NCI-H1092 (cell line): ENCODE measurements around the gene IARS1.

ENCODE experiments used
- DNase-seq: peaks from one replicate; lab custom pipeline; 2025; lab: John Stamatoyannopoulos, UW

Gene IARS1

DNA sequence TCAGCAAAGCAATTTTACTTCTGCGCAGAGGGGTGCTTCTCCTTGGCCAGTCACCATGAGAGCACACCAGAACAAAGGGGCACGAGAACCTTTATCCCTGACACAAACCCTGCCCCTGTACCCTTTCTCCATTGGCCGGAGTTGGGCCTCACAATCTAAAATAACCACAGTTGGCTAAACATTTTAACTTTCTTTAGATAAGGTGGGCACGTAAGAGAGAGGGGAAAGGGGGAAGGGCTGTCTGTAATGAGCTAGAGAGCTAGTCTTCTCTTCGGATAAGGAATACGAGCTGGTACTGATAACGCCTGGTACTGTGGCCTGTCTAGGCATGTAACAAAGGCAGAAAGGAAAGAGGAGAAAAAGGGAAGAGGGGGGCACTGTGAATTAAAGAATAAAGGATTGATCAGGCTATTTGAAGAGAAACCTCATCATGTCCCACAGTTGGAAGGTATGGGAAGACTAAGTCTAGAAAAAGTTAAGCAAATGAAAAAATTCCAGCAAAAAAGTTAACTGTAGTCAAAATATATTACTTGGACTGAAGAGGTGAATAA is 1.8 kb upstream of the IARS1 start:
- no peak for DNase-seq

DNA sequence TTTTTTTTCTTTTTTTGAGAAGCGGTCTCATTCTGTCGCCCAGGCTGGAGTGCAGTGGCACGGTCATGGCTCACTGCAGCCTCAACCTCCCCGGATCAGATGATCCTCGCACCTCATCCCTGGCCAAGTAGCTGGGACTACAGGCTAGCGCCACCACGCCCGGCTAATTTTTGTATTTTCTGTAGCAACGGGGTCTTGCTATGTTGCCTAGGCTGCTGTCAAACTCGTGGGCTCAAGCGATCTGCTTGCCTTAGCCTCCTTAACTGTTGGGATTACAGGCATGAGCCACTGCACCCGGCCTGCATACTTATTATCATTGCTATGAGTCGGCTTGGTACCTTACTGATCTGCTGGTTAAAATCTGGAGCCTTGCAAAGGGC is 790 bp upstream of the IARS1 start:
- no peak for DNase-seq

DNA sequence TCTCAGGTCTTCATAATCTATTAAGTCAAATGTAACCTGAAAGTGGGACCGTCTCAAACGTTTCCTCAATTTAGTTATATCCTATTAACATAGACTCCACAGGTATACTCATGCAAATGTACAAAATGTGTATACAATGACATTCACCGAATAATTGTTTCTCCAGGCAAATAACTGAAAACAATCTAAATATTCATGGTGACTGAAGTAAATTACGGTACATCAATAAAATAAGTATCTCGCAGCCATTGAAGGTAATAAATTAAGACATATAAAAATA is 482 bp downstream of the IARS1 start:
- no peak for DNase-seq

DNA sequence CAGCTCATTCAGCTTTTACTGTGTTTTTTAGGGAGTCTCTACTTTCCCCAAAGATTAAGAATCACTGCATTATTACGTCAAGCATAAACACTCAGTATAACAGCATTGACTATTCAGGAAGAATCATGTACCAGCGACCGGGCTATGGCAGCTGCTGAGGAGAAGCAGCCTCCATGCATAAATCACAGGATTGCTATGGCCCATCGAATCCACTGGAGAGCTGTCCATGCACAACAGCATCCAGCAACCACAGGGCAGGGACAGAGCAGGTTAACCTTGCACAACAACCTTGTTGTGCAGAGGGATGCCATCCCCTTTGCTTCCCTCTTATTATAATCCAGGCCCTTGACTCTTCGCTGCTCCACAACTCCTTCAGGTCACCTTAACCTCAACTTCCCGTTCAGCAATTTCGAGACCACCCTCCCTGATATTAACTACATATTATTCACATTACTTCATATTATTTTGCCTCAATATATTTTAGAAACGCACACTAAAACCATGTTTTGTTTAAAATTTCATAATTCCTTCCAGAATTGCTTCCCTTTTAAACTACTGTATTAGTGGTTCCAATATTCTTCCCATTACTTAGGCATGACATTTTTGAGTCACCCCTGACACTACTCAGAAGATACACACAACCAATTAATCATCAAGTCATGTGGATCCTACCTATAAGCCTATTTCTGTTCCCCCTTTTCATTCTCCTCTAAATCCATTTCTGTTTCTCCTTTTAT is 991 bp downstream of the IARS1 start:
- no peak for DNase-seq

DNA sequence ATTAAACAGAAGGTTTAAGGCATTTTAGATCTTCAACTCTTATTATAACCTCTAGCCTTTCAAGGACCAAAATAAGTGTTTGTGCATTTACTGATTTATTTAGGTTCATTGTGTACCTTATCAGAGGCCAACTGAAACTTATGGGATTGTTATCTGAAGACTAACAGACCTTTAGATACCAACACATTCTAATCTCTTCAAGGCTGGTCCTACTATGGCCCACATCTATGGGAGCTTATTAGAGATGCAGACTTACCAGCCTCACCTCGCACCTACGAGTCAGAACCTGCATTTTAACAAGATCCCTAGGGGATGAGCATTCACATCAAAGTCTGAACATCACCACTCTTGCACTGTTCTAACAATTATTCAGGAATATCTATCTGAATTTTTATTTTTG is 1.9 kb downstream of the IARS1 start:
- DNase-seq: no peak

DNA sequence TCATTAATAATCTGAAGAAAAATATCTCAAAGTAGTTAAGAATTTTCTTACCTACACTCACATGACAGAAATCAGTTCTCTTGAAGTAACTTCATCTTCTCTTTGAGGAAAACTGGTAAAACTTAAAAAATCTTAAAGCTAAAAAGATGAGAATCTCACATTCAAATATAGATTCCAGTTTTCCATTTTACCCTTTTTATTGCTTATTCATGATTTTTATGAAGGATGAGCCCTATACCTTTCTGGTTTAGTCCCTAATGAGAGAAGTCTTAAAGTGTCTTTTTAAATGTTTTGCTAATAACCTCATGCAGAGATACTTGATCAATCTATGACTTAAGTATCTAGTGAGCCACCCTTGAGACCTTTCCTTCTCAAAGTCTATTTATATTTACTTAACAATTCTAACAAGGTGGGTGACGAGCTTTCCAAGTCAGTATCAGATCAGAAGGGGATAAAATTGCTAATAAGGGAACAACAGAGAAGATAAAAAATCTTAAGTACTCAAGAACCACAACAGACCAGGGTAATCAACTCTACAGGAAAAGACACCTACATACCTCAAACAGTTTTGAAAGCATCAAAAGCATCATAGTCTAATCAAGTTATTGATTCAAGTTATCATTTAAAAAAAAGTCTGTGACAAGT is 2.6 kb downstream of the IARS1 start:
- DNase-seq: no peak

DNA sequence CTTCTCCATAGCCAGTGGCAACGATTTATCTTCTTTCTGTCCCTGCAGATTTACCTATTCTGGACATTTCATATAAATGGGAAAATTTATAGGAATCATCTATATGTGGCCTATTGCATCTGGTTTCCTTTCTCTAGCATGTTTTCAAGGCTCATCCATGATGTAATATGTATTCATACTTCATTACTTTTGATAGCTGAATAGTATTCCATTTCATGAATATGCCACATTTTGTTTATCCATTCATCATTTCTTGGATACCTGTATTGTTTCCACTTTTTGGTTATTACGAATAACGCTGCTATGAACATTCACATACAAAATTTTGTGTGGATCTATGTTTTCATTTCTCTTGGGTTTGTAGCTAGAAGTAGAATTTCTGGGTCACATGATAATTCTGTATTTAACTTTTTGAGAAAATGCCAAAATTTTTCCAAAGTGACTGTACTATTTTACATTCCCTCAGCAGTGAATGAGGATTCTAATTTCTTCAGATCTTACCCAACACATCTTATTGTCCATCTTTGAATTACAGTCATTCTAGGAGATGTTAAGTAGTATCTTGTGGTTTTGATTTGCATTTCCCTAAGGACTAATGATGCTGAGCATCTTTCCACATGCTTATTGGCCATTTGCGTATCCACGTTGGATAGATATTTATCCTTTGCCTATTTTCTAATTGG is 3.6 kb downstream of the IARS1 start:
- DNase-seq: no peak

DNA sequence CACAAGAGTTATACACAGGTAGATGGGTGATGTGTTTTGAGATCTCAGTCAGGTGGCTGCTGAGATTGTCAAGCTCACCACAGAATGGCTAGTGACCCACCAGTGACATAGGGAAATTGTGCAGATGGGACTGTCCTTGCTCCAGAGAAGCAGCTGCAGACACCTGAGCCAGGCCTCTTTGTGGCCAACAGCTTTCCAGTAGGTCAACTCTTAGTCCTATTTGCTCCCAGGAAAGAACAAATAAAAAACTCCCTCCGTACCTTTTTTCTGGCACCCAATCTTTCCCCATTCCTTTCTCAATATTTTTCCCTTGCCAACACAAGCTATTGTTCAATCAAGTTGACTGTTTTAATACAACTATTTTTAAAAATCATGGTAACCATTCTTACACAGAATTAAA is 14.2 kb downstream of the IARS1 start:
- no peak for DNase-seq

DNA sequence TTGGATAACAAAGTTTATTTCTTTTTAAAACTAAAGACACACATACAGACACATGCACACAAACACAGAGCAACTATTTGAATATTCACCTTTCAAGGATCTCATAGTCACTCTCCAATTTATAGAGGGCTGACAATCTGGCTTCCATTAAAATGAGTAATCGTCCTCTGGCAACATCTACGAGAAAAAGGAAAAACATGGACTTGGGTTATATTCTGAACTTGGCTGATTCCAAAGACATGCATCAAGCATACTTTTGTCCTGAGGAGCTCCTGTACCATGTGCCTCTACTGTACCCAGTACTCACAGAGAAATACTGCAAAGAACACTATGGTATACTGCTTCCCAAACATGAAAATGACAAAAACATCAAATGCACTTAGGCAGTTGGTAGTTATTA is 15.4 kb downstream of the IARS1 start:
- no peak for DNase-seq

DNA sequence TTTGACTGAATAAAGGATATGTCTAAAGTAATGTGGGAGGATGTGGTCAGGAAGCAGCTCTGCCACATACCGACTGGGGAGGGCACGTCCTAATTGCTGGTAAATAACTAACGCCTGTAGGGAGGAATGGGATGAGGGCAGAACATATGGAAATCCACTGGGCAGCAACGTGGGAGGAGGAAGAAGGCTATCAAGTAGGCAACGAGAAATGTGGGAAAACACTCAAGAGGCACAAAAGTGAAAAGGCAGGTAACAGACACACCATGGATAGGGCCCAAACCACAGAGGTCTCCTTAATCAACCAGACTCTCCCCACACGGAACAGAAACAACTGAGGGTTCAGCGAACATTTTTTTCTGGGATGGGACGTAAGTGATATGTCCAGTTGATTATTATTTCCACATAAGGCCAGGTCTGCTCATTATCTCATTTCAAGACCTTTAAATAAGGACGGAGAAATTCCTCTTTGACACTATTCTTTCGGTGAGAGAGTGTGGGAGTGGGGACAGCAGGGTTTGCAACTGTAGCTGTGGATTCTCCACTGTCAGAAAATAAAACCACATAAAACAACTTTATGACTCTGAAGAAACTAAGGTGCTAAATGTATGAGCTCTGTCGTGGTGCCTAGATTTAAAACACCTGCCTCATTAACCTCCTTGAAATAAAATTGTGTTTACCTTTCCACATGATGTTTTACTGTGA is 17.0 kb downstream of the IARS1 start:
- DNase-seq: no peak

DNA sequence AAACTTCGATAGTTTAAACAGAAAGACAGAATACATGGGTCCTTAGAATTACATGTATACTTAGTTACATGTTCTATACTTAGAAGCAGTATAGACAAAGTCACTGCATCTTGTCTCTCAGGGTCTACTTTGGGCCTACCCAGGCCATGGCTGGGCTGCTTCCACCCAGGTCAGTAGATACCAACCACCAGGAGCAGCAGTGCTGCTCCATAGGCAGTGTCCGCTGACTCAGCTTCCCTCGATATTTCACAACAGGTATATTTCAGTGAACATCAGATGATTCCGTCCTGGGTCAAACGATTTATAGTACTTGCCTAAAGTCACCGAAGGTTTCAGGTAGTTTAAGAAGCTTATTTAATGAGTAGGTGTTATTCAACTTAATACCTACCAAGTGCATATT is 18.0 kb downstream of the IARS1 start:
- DNase-seq: no peak

DNA sequence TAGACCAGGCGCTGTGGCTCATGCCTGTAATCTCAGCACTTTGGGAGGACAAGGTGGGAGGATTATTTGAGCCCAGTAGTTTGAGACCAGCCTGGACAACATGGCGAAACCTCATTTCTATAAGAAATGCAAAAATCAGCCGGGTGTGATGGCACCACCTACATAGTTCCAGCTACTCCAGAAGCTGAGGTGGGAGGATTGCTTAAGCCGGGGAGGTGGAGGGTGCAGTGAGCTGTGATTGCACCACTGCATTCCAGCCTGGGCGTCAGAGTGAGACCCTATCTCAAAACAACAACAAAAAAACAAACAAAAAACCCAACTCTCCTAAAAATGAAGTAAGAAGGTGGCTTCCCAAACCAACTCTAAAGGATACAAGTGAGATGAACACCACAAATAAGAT is 23.0 kb downstream of the IARS1 start:
- no peak for DNase-seq

DNA sequence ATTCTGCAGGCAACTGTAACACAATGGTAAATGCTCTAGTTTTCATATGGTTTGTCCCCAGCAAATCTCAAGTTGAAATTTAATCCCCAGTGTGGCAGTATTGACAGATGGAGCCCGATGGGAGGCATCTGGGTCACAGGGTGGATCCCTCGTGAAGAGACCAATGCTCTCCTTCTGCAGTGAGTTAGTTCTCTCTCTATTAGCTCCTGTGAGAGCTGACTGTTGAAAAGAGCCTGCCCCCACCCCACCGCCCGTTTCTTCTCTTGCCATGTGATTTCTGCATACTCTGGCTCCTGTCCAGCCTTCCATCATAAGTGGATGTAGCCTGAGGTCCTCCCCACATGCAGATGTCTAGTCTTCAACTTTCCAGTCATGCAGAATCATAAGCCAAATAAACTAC is 27.0 kb downstream of the IARS1 start:
- DNase-seq: no peak

DNA sequence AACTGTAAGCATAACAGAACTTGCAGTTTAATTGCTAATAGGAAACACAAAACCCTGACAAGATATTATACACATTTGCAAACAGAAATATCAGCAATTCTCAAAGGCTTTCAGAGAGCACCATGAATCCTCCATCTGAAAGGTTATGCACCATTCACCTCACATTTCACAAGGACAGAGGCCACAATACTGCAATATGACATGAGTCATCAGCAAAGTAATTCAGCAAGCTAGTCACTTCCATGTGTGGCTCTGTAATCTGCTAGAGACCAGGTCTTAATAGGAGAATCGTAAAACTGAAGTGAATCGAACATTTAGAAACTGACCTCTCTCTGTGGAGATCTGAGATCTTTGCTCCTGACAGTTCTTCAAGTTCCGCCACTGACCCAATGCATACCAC is 28.3 kb downstream of the IARS1 start:
- DNase-seq: no peak

DNA sequence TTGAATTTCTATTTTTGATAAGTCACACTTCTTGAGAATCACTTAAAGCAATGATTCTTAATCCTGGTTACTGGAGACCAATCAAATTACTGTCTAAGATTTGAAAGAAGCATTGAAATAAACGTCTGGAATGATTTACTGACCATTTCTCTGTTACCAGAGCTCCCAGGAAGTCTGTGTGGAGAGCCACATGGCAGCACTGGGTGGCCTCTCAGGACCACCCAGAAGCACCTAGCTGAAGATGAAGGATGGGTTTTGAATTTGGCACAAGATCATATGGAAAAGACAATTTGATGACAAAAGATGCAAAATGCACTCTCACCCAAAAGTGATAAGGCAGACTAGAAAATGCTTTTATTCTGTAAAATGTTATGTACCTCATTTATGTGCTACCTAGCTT is 30.4 kb downstream of the IARS1 start:
- DNase-seq: no peak

DNA sequence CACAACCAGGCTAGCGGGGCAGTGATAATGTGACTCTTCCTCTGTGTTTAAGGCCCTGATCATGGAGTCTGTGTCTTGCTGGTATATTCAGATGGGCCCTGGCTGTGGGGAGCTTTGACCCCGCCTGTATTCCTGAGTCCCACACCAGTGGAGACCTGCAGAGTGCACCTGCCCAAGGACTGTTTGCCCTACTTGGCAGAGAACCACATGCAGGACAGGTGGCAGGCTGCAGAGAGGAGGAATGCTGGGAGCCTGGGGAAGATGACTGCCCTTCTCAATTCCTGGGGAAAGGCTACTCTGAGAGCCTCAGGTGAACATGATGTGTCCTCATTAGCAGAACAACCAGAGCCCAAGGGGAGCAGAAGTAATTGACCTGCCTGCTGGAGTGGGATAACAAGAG is 36.2 kb downstream of the IARS1 start:
- DNase-seq: no peak

DNA sequence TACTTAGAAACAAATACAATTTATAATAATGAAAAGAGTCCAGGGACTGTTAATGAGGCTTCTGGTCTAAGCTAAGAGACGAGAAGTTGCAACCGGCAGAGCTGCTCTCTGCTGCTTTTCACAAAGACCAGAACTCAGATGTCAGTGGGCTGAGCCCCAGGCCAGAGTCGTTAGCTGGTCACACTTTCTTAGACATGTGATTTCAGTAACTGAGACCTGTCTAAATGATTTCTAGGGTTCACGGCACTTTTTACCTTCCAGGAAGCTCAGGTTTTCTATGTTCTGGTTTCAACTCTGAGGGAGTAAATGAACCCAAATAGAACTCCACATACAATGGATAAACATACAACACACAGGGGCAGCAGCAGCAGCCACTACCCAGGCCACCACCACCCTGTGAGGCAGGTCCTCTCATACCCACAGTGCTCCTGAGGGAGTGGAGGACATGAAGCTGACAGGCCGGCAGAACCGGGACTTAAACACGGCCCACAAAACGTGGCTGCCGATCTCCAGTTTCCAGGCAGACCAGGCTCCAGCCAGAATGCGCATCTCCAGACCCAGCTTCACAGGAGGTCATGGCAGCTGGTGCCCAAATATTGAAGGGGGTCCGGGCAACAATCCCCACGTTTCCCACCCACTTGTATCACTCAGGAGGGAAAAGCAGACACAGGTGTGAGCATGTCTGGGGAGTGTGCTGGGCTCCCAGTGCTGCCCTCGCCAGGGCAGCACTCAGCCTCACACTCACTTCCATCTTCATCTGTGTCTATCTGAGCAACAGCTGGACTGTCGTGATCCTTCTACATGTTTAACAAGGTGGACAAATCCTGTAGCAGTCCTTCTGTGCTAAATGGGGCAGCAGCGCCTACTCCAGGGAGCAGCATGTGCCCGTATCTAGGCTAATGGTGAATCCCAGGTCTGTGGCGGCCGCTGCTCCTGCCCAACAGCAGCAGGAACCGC is 38.8 kb downstream of the IARS1 start:
- DNase-seq: no peak

DNA sequence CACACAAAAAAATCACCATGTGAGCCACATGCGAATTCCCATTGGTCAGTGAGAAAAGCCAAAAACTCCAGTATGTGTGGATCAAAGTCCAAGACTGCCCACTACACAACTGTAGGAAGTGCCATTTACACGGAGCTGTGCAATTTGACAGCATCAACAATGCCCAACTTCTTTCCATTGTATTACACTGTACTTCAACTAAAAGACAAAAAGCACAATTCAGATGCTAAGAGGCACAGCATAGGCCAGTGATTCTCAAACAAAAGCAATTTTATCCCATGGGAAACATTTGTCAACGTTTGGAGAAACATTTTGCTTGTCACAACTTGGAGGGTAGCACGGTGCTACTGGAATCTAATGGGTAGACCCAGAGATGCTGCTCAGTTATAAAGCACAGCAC is 39.8 kb downstream of the IARS1 start:
- DNase-seq: no peak

DNA sequence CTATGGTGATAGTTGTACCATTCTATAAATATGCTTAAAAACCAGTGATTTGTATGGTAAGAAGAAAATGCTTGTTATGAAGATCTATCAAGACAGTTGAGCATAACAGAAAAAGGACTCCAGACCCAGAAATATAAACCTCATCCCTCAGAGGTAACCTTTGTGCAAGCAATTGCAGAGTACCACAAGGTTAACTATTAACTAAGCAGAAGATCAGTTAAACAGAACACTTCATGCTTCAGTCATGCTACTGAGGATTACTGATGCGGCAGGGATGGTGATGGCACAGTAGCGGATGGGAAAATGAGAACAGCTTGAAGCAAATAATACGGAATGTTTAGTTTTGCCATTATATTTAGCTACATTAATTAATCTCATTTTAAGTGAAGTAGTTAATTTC is 45.5 kb downstream of the IARS1 start:
- DNase-seq: no peak

DNA sequence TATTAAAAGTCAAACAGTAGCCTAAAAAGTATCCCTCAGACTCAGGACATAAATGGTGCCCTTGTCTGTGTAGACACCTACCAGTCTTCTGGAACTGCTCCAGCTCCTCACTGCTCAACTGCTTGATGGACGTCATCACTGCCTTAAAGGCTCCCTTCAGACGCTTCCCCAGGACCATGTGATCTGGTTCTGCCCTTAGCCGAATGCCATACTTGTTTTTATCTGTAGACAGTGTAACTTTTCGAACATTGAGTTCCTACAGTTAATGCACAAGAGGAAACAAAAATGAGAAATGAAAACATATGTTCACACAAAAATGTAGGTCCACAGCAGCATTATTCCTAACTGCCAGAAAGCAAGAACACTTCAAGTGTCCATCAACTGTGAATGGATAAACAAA is 46.2 kb downstream of the IARS1 start:
- DNase-seq: no peak

DNA sequence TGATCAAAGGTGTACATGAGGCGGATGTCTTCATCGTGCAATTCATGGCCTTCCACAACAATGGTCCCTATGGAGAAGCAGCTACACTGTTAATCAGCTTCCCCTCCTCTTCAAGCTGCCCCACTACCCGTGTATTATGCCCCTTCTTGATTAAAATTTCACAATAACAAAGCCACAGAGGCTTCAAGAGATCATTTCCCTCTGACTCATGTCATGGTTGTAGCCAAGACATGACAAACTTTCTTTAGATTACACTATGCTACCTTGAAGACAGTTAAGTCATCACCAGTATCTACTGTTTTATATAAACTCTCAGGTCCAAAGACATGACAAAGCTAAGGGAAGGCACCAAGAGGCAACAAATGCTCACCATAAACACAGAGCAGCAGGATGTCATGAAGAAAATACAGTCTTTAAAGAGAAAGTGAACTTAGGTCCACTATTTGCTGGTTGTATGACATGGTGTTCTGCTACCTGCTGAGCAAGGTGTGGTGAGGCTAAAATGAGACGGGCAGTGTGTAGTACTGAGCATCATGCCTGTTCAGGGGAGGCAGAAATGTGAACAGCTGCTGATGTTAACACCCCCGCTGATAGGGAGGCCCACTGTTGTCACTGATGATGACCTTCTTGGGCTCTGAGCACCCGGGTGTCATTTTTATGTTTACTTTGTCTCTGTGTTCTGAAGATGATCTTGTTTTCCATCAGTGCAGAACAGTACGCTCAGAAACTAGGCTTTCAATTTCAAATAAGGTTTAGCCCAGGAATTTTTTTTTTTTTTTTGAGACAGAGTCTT is 48.3 kb downstream of the IARS1 start:
- no peak for DNase-seq
